ENCODE data around the gene DUSP2.

The DUSP2 gene

DNA sequence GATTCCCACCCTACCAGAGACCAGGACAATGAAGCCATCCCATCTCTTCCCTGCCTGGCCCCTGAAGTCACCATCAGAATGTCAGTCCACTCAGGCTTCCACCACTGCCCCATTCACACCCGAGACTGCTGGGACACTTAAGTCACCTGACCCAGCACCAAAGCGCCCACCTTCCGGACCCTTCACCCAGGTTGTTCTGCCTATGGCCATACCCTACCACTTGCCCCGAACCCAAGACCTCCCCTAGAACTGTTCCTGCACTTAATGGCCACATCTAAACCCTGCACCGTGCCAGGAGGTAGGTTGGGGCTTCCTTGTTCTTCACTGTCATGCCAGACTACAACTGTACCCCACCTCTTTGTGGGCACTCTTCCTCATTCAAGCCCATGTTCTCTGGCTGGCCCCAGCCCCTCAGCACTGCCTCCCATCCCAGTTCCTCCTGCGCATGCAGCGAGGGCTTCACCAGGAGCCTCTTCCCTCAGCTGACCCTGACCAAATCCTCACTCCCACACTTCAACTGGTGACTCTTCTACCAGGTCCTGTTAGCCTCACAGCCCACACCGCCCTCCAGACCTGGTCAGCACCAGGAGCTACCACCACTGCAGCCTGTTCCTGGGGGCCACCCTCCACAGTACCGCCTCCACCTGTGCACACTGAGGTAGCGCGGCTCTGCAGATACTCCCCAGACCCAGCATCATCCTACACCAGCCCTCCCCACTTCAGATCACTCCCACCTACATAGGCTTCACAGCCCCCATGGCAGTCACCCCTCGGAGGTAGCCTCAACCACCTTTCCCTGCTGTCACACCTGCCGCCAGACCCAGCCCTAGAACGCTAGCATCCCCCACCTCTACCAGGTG, 20.6 kb downstream of the DUSP2 start:
- no peaks in the 10 kb centered on the region for H3K36me3 ChIP-seq (ENCODE audit: control insufficient read depth, insufficient read depth, low read length)
- H3K4me1 ChIP-seq (ENCODE audit: control insufficient read depth, insufficient read depth, low read length) = no peaks in the 10 kb centered on the region
- no peak overlapping the region for H3K27ac ChIP-seq (ENCODE audit: low read depth, low read length)
- H3K9ac ChIP-seq (ENCODE audit: low read depth, low read length) = no peak overlapping the region
- H3K27me3 ChIP-seq (ENCODE audit: control insufficient read depth, insufficient read depth, low read length) = no peaks in the 10 kb centered on the region
- H3K9me3 ChIP-seq (ENCODE audit: control insufficient read depth, insufficient read depth, low read length) = no peaks in the 10 kb centered on the region
- no peak overlapping the region for H3K4me3 ChIP-seq (ENCODE audit: low read depth, low read length)

- peaks cover 6% of the 10 kb centered on the region for H3K27me3 ChIP-seq (ENCODE audit: control insufficient read depth, insufficient read depth, low read length)
- no peaks in the 10 kb centered on the region for H3K36me3 ChIP-seq (ENCODE audit: control insufficient read depth, insufficient read depth, low read length)
- no peaks in the 10 kb centered on the region for H3K4me1 ChIP-seq (ENCODE audit: control insufficient read depth, insufficient read depth, low read length)
- no peak overlapping the region for H3K27ac ChIP-seq (ENCODE audit: low read depth, low read length)
- H3K9me3 ChIP-seq (ENCODE audit: control insufficient read depth, insufficient read depth, low read length) = no peaks in the 10 kb centered on the region
- no peak overlapping the region for H3K4me3 ChIP-seq (ENCODE audit: low read depth, low read length)
- no peak overlapping the region for H3K9ac ChIP-seq (ENCODE audit: low read depth, low read length)
These were observed 21.3 kb downstream of the DUSP2 start for GRCh38 chr2:96123936-96124335.

- Histone ChIP-seq H3K27me3 (ENCODE audit: control insufficient read depth, insufficient read depth, low read length) (peaks cover 12% of the 10 kb centered on the region), H3K36me3 (ENCODE audit: control insufficient read depth, insufficient read depth, low read length) (no peaks in the 10 kb centered on the region), H3K27ac (ENCODE audit: low read depth, low read length) (no peak overlapping the region), H3K9me3 (ENCODE audit: control insufficient read depth, insufficient read depth, low read length) (no peaks in the 10 kb centered on the region), H3K4me3 (ENCODE audit: low read depth, low read length) (no peak overlapping the region), H3K4me1 (ENCODE audit: control insufficient read depth, insufficient read depth, low read length) (no peaks in the 10 kb centered on the region), H3K9ac (ENCODE audit: low read depth, low read length) (no peak overlapping the region)
These were observed 21.9 kb downstream of the DUSP2 start for GRCh38 chr2:96123290-96123689.

DNA sequence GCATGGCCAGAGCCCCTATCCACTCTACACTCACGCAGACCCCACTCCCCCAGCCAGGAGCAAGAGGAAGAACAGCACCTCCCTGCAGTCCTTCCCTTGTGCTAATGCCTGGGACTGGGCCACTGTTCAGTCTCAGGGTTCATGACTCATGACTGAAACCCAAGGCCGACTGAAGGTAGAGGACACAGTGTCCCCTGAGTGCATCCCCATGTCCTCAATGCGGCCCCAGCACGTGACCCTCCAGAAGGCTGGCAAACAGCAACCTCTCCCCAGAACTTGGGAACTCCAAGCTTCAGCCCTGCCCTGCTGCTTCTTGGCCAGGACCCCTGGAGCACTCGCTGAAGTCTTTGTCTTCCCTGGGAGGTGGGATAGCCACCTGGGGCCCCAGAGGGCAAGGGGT, 22.8 kb downstream of the DUSP2 start:
- H3K4me1 ChIP-seq (ENCODE audit: control insufficient read depth, insufficient read depth, low read length) = no peaks in the 10 kb centered on the region
- H3K4me3 ChIP-seq (ENCODE audit: low read depth, low read length) = no peak overlapping the region
- no peak overlapping the region for H3K27ac ChIP-seq (ENCODE audit: low read depth, low read length)
- peaks cover 21% of the 10 kb centered on the region for H3K27me3 ChIP-seq (ENCODE audit: control insufficient read depth, insufficient read depth, low read length)
- H3K9ac ChIP-seq (ENCODE audit: low read depth, low read length) = no peak overlapping the region
- H3K9me3 ChIP-seq (ENCODE audit: control insufficient read depth, insufficient read depth, low read length) = no peaks in the 10 kb centered on the region
- H3K36me3 ChIP-seq (ENCODE audit: control insufficient read depth, insufficient read depth, low read length) = no peaks in the 10 kb centered on the region

- Histone ChIP-seq H3K4me1 (ENCODE audit: control insufficient read depth, insufficient read depth, low read length) (0 out of 2 replicates have a peak, but pooled peaks cover 2% of the 10 kb centered on the region), H3K27me3 (ENCODE audit: control insufficient read depth, insufficient read depth, low read length) (peaks cover 24% of the 10 kb centered on the region)
These were observed 23.8 kb downstream of the DUSP2 start for GRCh38 chr2:96121414-96121813.

DNA sequence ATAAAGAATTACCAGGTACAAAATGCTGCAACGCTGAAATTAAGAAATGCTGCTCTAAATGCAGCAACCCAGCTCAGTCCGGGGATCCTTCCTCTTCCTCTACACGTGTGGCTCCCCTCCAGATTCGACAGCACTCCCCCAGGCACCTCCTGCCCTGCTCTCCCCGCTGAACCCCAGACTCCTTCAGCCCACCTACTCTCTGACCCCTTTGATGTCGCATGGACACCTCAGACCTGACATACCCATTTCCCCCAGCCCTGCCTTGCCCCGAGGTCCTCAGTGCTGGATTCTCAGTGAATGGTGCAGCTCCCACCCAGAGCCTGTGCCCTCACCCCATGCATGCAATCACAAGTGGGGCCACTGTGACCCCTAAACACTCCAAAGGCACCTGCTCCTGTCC, 24.2 kb downstream of the DUSP2 start:
- 0 out of 2 replicates have a peak, but pooled peaks cover 2% of the 10 kb centered on the region for H3K4me1 ChIP-seq (ENCODE audit: control insufficient read depth, insufficient read depth, low read length)
- no peak overlapping the region for H3K4me3 ChIP-seq (ENCODE audit: low read depth, low read length)
- H3K9ac ChIP-seq (ENCODE audit: low read depth, low read length) = no peak overlapping the region
- peaks cover 28% of the 10 kb centered on the region for H3K27me3 ChIP-seq (ENCODE audit: control insufficient read depth, insufficient read depth, low read length)
- H3K36me3 ChIP-seq (ENCODE audit: control insufficient read depth, insufficient read depth, low read length) = no peaks in the 10 kb centered on the region
- no peak overlapping the region for H3K27ac ChIP-seq (ENCODE audit: low read depth, low read length)
- no peaks in the 10 kb centered on the region for H3K9me3 ChIP-seq (ENCODE audit: control insufficient read depth, insufficient read depth, low read length)

More at GRCh38 chr2:96121414-96121813, 23.8 kb downstream of the DUSP2 start:
- H3K9ac ChIP-seq (ENCODE audit: low read depth, low read length) = no peak overlapping the region
- no peak overlapping the region for H3K27ac ChIP-seq (ENCODE audit: low read depth, low read length)
- H3K36me3 ChIP-seq (ENCODE audit: control insufficient read depth, insufficient read depth, low read length) = no peaks in the 10 kb centered on the region
- H3K9me3 ChIP-seq (ENCODE audit: control insufficient read depth, insufficient read depth, low read length) = no peaks in the 10 kb centered on the region
- H3K4me3 ChIP-seq (ENCODE audit: low read depth, low read length) = no peak overlapping the region

GRCh38 chr2:96120091-96120720, 25.0 kb downstream of the DUSP2 start:
- Histone ChIP-seq H3K36me3 (ENCODE audit: control insufficient read depth, insufficient read depth, low read length) (no peaks in the 10 kb centered on the region), H3K27ac (ENCODE audit: low read depth, low read length) (no peak overlapping the region), H3K9me3 (ENCODE audit: control insufficient read depth, insufficient read depth, low read length) (no peaks in the 10 kb centered on the region), H3K27me3 (ENCODE audit: control insufficient read depth, insufficient read depth, low read length) (peaks cover 36% of the 10 kb centered on the region), H3K9ac (ENCODE audit: low read depth, low read length) (no peak overlapping the region), H3K4me1 (ENCODE audit: control insufficient read depth, insufficient read depth, low read length) (0 out of 2 replicates have a peak, but pooled peaks cover 2% of the 10 kb centered on the region), H3K4me3 (ENCODE audit: low read depth, low read length) (no peak overlapping the region)

DNA sequence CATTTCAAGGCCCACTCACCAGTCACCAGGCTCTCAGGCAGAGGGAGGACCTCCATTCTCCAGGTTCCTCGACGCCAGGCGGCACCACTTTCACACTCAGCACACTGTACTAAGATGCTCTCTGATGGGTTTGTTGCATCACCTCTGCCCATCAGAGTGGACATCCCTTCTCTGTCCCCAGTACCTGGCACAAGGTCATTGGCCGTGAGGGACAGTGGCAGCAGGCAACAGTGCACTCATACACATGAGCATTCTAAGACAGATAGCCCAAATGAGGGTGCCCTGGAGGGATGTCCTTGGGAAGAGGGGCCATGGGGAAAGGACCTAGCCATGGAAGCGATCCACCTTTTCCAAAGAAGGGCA, 25.9 kb downstream of the DUSP2 start:
- H3K36me3 ChIP-seq (ENCODE audit: control insufficient read depth, insufficient read depth, low read length) = no peaks in the 10 kb centered on the region
- no peaks in the 10 kb centered on the region for H3K9me3 ChIP-seq (ENCODE audit: control insufficient read depth, insufficient read depth, low read length)
- H3K4me3 ChIP-seq (ENCODE audit: low read depth, low read length) = no peak overlapping the region
- no peak overlapping the region for H3K27ac ChIP-seq (ENCODE audit: low read depth, low read length)
- H3K27me3 ChIP-seq (ENCODE audit: control insufficient read depth, insufficient read depth, low read length) = peaks cover 44% of the 10 kb centered on the region
- 0 out of 2 replicates have a peak, but pooled peaks cover 2% of the 10 kb centered on the region for H3K4me1 ChIP-seq (ENCODE audit: control insufficient read depth, insufficient read depth, low read length)
- H3K9ac ChIP-seq (ENCODE audit: low read depth, low read length) = no peak overlapping the region

GRCh38 chr2:96118698-96119388, 26.4 kb downstream of the DUSP2 start:
- no peak overlapping the region for H3K27ac ChIP-seq (ENCODE audit: low read depth, low read length)
- H3K27me3 ChIP-seq (ENCODE audit: control insufficient read depth, insufficient read depth, low read length) = peaks cover 45% of the 10 kb centered on the region
- no peak overlapping the region for H3K9ac ChIP-seq (ENCODE audit: low read depth, low read length)
- no peak overlapping the region for H3K4me3 ChIP-seq (ENCODE audit: low read depth, low read length)
- peaks cover 2% of the 10 kb centered on the region; the same call in 1 of the 2 replicates for H3K4me1 ChIP-seq (ENCODE audit: control insufficient read depth, insufficient read depth, low read length)
- no peaks in the 10 kb centered on the region for H3K9me3 ChIP-seq (ENCODE audit: control insufficient read depth, insufficient read depth, low read length)
- H3K36me3 ChIP-seq (ENCODE audit: control insufficient read depth, insufficient read depth, low read length) = no peaks in the 10 kb centered on the region

DNA sequence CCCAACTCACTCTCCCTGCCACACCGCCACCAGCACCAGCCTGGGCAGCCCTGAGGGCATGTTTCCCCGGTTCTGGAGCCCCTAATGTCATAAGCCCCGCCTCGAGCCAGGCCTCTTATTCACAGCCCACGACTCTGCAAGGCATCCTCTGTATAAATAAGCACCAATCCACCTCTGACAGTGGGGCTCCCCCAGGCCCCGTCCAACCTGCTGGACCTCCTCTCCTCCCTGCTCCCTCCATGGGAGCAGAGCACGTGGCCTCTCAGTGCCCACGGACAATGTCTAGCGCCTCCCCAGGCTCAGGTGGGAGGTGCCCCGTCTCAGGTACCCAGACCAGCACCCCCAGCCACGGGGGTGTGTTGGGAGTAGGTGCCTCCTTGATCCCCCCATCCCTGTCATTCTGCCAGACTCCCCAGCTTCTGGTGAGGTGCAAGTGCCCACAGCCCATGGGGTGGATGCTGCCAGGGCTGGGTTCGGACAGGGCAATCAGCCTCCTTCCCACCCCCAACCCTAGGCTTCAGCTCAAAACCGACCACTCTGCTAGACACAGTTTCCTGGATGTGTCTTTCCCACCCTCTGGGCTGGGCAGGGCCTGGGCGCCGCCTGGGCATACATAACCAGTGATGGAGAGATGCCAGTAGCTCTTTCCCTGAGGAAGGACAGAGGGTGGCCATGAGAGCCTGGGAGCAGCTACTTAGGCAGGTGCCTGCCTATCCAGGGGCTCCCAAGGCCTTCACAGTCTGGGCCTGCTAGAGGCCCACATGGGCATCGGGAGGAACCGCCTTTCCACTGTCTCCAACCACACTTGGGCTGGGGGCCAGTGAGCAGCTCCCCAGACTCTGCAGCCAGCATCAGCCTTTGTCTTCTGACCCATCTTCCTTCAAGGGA, 27.3 kb downstream of the DUSP2 start:
- peaks cover 45% of the 10 kb centered on the region for H3K27me3 ChIP-seq (ENCODE audit: control insufficient read depth, insufficient read depth, low read length)
- H3K4me3 ChIP-seq (ENCODE audit: low read depth, low read length) = no peak overlapping the region
- no peak overlapping the region for H3K27ac ChIP-seq (ENCODE audit: low read depth, low read length)
- H3K9me3 ChIP-seq (ENCODE audit: control insufficient read depth, insufficient read depth, low read length) = no peaks in the 10 kb centered on the region
- H3K4me1 ChIP-seq (ENCODE audit: control insufficient read depth, insufficient read depth, low read length) = peaks cover 2% of the 10 kb centered on the region; the same call in 1 of the 2 replicates
- H3K9ac ChIP-seq (ENCODE audit: low read depth, low read length) = no peak overlapping the region
- no peaks in the 10 kb centered on the region for H3K36me3 ChIP-seq (ENCODE audit: control insufficient read depth, insufficient read depth, low read length)
